Measurements from ENCODE around the gene RPGR.

RPGR gene
- total RNA-seq: 17.4 to 19.5 reads per million in 2 donors

- peak; percentile 79 for DNase-seq
Observed at GRCh38 chrX:38327007-38327774, at the start of gene RPGR. Gene RPGR, minus strand, starts transcription at chrX:38327509. Its CDS starts 142 bp downstream, at chrX:38327367.

- no peak for DNase-seq
Observed at GRCh38 chrX:38376747-38377146, 49.4 kb upstream of the RPGR start.

GRCh38 chrX:38375891-38376290 lies 48.6 kb upstream of the RPGR start:
- no peak for DNase-seq

GRCh38 chrX:38374431-38374830 lies 47.1 kb upstream of the RPGR start:
- DNase-seq: no peak

- no peak for DNase-seq
Observed at GRCh38 chrX:38371641-38372040, 44.3 kb upstream of the RPGR start.

GRCh38 chrX:38368774-38369173 lies 41.5 kb upstream of the RPGR start:
- DNase-seq: no peak

GRCh38 chrX:38365954-38366353 lies 38.6 kb upstream of the RPGR start:
- no peak for DNase-seq

- DNase-seq: no peak
Observed at GRCh38 chrX:38363046-38363445, 35.7 kb upstream of the RPGR start.

- no peak for DNase-seq
Observed at GRCh38 chrX:38357747-38358673, 30.7 kb upstream of the RPGR start.

- DNase-seq: no peak
Observed at GRCh38 chrX:38356401-38356800, 29.1 kb upstream of the RPGR start.

- no peak for DNase-seq
Observed at GRCh38 chrX:38352362-38352761, 25.1 kb upstream of the RPGR start, which contains the start of gene OTC. Gene OTC, plus strand, starts transcription at chrX:38352604. Its CDS starts 93 bp downstream, at chrX:38352697.

- DNase-seq: no peak
Observed at GRCh38 chrX:38351346-38351745, 24.0 kb upstream of the RPGR start.

- no peak for DNase-seq
Observed at GRCh38 chrX:38347136-38347535, 19.8 kb upstream of the RPGR start.

GRCh38 chrX:38346150-38346549 lies 18.8 kb upstream of the RPGR start:
- DNase-seq: no peak

GRCh38 chrX:38342853-38343778 lies 15.8 kb upstream of the RPGR start:
- no peak for DNase-seq

GRCh38 chrX:38341442-38341841 lies 14.1 kb upstream of the RPGR start:
- DNase-seq: no peak

- no peak for DNase-seq
Observed at GRCh38 chrX:38336538-38337240, 9.4 kb upstream of the RPGR start.

GRCh38 chrX:38335382-38335781 lies 8.1 kb upstream of the RPGR start:
- DNase-seq: no peak

GRCh38 chrX:38332505-38332904 lies 5.2 kb upstream of the RPGR start:
- no peak for DNase-seq

GRCh38 chrX:38327775-38328081 lies 419 bp upstream of the RPGR start:
- DNase-seq: no peak

- no peak for DNase-seq
Observed at GRCh38 chrX:38326086-38326485, 1.2 kb downstream of the RPGR start.

GRCh38 chrX:38320819-38321218 lies 6.5 kb downstream of the RPGR start:
- no peak for DNase-seq
